Measurements from ENCODE around the gene KIR2DL4.
"Not testable (repeated sequence)": the region's sequence is repeated elsewhere in the genome, so short reads cannot be mapped to it uniquely, and the experiment has no call there.

The KIR2DL4 gene

GRCh38 chr19:54804101-54804500 is 691 bp downstream of the KIR2DL4 start:
- DNase-seq (ENCODE audit: low spot score), result no peak

- DNase-seq (ENCODE audit: low spot score), result no peak
Observed at GRCh38 chr19:54804571-54804970, 1.2 kb downstream of the KIR2DL4 start.

- DNase-seq (ENCODE audit: low spot score), result no peak
Observed at GRCh38 chr19:54805665-54806515, 2.5 kb downstream of the KIR2DL4 start.

- DNase-seq (ENCODE audit: low spot score), result no peak
Observed at GRCh38 chr19:54806516-54806838, 3.1 kb downstream of the KIR2DL4 start.

GRCh38 chr19:54814571-54814970 is 11.2 kb downstream of the KIR2DL4 start:
- DNase-seq (ENCODE audit: low spot score), result not testable (repeated sequence)

- DNase-seq (ENCODE audit: low spot score), result not testable (repeated sequence)
Observed at GRCh38 chr19:54816251-54816650, 12.8 kb downstream of the KIR2DL4 start, which contains the start of gene KIR3DL1. KIR3DL1 (plus strand) TSS chr19:54816468.

- no peak for DNase-seq (ENCODE audit: low spot score)
Observed at GRCh38 chr19:54817670-54818536, 14.5 kb downstream of the KIR2DL4 start.

- not testable (repeated sequence) for DNase-seq (ENCODE audit: low spot score)
Observed at GRCh38 chr19:54824416-54824815, 21.0 kb downstream of the KIR2DL4 start.

- not testable (repeated sequence) for DNase-seq (ENCODE audit: low spot score)
Observed at GRCh38 chr19:54825326-54825725, 21.9 kb downstream of the KIR2DL4 start.

GRCh38 chr19:54828064-54828463 is 24.7 kb downstream of the KIR2DL4 start:
- DNase-seq (ENCODE audit: low spot score), result not testable (repeated sequence)

- not testable (repeated sequence) for DNase-seq (ENCODE audit: low spot score)
Observed at GRCh38 chr19:54832496-54832895, 29.1 kb downstream of the KIR2DL4 start, which contains the start of gene KIR2DS4. KIR2DS4 (plus strand) TSS chr19:54832676.

- DNase-seq (ENCODE audit: low spot score), result not testable (repeated sequence)
Observed at GRCh38 chr19:54835126-54835525, 31.7 kb downstream of the KIR2DL4 start.

GRCh38 chr19:54837522-54837921 is 34.1 kb downstream of the KIR2DL4 start:
- DNase-seq (ENCODE audit: low spot score), result not testable (repeated sequence)

GRCh38 chr19:54843171-54843570 is 39.8 kb downstream of the KIR2DL4 start:
- not testable (repeated sequence) for DNase-seq (ENCODE audit: low spot score)

GRCh38 chr19:54850061-54850640 is 46.7 kb downstream of the KIR2DL4 start, which contains the start of gene KIR3DL2:
KIR3DL2 (plus strand) TSS chr19:54850443; CDS start chr19:54850476, 33 bp downstream.
- DNase-seq (ENCODE audit: low spot score), result not testable (repeated sequence)

- DNase-seq (ENCODE audit: low spot score), result no peak
Observed at GRCh38 chr19:54850930-54851329, 47.5 kb downstream of the KIR2DL4 start.

- DNase-seq (ENCODE audit: low spot score), result no peak
Observed at GRCh38 chr19:54851353-54851752, 47.9 kb downstream of the KIR2DL4 start.

GRCh38 chr19:54855241-54855640 is 51.8 kb downstream of the KIR2DL4 start:
- not testable (repeated sequence) for DNase-seq (ENCODE audit: low spot score)

- not testable (repeated sequence) for DNase-seq (ENCODE audit: low spot score)
Observed at GRCh38 chr19:54858476-54858875, 55.1 kb downstream of the KIR2DL4 start.

- DNase-seq (ENCODE audit: low spot score), result not testable (repeated sequence)
Observed at GRCh38 chr19:54859421-54859820, 56.0 kb downstream of the KIR2DL4 start.

- not testable (repeated sequence) for DNase-seq (ENCODE audit: low spot score)
Observed at GRCh38 chr19:54863459-54863858, 60.0 kb downstream of the KIR2DL4 start.

Measured in SK-N-DZ (cell line).